Erythroblast (primary cell): Measurements from ENCODE around the gene MPPED2.

Source experiments
- GATA1 ChIP-seq: IDR thresholded peaks from 2 replicates; pipeline ENCODE4 v1.6.1; 2011; ENCODE audit warnings: low read depth, mild to moderate bottlenecking, control low read depth, low read length, moderate library complexity
- POLR2A ChIP-seq: IDR thresholded peaks from 2 replicates; pipeline ENCODE4 v1.6.1; 2011; ENCODE audit warnings: mild to moderate bottlenecking, low read length

GRCh38 chr11:30481796-30482195 lies 104.4 kb downstream of the MPPED2 start:
- TF ChIP-seq POLR2A (no peak), GATA1 (no peak)
